ENCODE measurements around the gene SLC12A5.
"Not testable (repeated sequence)": the region's sequence is repeated elsewhere in the genome, so short reads cannot be mapped to it uniquely, and the experiment has no call there.

Gene SLC12A5

DNA sequence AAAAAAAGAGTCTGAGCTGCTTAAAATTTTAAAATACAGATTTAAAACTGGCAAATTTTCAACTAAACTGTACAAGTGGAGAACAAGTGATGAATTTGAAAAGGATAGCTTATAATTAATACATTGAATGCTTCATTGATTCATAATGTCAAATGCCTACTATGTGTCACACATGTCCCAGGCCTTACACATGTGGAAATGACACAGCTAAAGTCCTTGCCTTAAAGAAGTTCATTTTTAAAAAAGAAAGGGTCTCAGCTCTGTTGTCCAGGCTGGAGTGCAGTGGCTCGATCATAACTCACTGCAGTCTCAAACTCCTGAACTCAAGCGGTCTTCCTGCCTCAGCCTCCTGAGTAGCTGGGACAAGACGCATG is 55.8 kb downstream of the SLC12A5 start:
- DNase-seq: no peak

DNA sequence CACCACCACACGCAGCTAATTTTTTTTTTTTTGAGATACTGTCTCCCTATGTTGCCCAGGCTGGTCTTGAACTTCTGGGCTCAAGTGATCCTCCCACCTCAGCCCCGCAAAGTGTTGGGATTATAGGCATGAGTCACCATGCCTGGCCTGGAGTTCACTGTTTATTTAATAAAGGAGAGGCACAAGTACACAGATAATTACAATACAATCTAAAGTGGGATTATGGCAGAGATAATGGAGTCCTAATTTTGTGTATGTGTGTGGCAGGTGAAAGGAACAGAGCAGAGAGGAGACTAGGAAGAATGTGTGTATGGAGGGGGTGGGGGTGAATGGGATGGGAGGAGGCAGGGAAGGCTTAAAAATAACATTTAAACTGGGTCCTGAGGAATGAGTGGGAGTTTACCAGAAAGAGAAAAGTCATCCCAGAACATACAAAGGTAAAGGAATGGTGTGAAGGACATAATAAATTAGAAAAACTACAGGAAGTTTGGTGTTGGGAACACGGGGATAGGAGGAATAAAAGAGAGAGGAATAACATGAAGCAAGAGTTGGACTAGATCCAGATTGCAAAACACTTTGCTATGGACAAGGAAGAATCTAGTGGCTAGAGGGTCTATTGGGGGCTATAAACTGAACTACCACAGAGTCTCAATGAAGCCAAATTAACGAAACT is 56.3 kb downstream of the SLC12A5 start:
- no peak for DNase-seq

- DNase-seq: no peak
Observed at GRCh38 chr20:46087161-46087560, 58.1 kb downstream of the SLC12A5 start.

GRCh38 chr20:46088409-46089166 is 59.6 kb downstream of the SLC12A5 start:
- no peak for DNase-seq

DNA sequence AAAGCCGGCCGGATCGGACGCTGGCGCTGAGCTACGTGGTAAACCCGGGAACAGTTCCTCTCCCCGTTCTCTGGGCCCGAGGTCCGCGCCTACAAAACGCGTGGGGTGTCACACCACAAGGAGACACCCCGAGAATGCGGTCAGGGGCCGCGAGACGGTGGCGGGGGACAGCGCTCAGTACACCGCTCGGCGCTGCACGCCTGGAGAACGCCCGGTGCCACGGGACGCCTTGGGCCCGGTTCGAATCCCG is 60.1 kb downstream of the SLC12A5 start:
- no peak for DNase-seq

DNA sequence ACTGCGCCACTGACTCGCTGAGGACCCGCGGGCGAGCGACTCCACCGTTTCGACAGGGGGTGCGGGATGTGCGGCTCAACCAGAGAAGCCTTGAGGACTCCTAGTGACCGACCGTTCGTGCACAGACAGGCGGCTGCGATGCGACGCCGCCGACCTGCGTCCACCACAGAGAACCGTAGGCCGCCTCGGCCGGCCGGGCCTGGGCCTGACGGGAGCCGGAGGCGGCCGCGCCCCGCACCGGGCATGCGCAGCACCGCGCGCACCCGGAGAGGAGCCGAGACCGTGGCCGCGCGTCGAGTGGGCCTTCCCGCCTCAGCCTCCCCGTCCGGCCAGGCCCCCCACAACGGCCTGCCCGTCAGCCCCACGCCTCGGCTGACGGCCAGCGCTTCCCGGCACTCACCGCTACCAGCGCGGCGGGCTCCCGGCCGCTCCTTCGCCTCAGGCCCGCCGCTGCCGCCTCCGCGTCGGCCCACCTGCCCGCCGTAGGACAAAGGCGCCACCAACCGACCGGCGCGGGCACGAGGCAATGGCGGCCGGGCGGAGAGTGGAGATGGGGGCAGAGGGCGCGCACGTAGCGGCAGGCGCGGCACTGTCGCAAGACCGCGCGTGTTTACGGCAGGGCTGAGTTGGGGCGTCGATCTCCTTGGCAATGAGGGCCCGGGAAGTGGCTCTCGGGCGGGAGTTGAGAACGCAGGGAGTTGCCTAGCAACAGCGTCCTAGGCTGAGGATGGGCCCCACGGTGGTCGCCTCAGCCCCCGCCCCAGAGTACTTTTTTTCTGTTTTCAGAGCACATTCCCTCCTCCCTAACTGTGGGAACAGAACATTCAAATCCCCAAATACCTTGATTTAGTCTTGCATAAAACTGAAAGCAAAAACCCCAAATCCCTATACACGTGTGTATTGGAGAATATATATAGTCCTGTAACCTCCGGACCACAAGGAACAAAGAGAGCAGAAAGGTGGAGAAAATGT is 60.7 kb downstream of the SLC12A5 start, which contains the start of gene NCOA5:
TSS of gene NCOA5 (minus strand) at position 546 of the 972 bp plus-strand sequence. CDS start 10,538 bp downstream, outside the sequence.
- DNase-seq: peak; percentile 75

- DNase-seq: not testable (repeated sequence)
Observed at GRCh38 chr20:46091622-46092535, 62.9 kb downstream of the SLC12A5 start.

DNA sequence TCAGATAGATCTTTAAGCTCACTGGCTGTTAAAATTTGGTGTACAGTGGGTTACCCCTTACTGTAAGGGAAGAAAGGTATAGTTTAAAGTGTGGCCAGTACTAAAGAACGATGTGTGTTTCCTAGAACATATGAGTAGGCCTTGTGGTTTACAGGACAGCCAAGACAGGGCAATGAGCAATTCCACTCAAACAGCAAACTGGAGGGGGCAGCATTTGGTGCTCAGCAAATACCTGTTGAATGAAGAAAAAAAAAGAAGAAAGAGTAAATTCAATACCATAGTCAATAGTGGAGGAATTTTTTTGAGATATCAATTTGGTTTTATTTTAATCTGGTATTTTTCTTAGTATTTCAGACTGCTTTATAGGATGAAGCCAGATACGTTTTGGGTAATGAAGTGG is 64.5 kb downstream of the SLC12A5 start:
- no peak for DNase-seq

DNA sequence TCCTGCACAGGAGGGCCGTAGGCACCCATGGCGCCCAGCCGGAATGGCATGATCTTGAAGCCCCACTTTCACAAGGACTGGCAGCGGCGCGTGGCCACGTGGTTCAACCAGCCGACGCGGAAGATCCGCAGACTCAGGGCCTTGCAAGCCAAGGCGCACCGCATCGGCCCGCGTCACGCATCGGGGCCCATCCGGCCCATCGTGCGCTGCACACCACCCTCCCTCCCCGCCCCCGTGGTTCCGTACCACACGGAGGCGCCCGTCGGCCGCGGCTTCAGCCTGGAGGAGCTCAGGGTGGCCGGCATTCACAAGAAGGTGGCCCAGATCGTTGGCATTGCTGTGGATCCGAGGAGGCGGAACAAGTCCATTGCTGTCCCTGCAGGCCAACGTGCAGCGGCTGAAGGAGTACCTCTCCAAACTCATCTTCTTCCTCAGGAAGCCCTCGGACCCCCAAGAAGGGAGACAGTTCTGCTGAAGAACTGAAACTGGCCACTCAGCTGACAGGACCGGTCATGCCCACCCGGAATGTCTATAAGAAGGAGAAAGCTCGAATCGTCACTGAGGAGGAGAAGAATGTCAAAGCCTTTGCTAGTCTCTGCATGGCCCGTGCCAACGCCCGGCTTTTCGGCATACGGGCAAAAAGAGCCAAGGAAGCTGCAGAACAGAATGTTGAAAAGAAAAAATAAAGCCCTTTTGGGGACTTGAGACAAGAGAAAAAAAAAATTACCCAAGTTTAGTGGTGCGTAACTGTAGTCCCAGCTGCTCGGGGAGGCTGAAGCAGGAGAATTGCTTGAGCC is 70.7 kb downstream of the SLC12A5 start:
- no peak for DNase-seq

GRCh38 chr20:46100444-46100843 is 71.4 kb downstream of the SLC12A5 start:
- DNase-seq: not testable (repeated sequence)

DNA sequence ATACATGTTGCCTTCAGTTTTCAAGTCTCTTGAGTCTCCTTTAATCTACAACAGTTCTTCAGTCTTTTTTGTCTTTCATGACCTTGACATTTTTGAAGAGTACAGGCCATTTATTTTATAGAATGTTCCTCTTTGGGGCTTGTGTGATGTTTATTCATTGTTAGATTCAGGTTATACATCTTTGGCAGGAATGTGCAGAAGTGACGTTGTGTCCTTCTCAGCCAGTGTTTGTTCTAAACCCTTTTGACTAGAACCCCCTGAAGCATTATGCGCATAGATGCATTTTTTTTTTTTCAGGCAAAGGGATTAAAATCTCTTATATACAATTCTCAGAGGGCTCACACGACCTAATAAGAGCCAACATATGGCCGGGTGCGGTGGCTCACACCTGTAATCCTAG is 72.0 kb downstream of the SLC12A5 start:
- no peak for DNase-seq

DNA sequence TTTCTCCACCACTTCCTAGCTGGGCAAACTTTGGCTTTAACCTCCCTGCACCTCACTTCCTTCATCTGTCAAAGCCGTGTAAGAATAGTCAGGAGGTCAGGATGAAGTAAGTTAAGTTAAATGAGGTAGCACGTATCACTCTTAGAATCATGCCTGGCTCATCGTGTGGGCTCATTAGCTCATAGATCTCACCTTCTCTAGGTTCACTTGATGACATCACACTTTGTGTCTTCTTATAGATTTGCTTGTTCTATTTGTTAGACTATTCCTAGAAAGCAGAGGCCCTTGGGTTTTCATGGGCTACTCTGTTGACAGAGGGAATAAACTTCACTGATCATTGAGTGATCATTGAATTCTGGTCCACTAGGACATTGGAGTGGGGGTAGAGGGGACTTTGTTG is 72.9 kb downstream of the SLC12A5 start:
- no peak for DNase-seq

- no peak for DNase-seq
Observed at GRCh38 chr20:46102940-46103339, 73.9 kb downstream of the SLC12A5 start.

DNA sequence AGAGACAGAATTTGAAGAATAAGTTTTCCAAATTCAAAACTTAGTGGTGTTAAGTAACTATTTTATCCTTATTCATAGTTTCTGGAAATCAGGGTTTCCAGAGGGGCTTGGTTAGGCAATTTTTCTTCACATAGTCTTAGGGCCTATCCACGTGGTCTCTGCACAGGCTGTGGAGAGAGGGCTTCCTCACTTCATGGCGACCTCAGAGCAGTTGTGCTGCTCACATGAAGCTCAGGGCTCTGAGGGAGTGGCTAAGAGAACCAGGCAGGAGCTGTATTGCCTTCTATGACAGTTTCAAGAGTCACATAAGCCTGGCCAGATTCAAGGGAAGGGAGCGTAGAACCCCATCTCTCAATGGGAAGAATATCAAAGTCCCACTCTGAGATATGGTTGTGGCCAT is 75.2 kb downstream of the SLC12A5 start:
- DNase-seq: no peak

GRCh38 chr20:46107061-46107460 is 78.0 kb downstream of the SLC12A5 start:
- DNase-seq: no peak

- DNase-seq: no peak
Observed at GRCh38 chr20:46108435-46108841, 79.4 kb downstream of the SLC12A5 start.

- DNase-seq: no peak
Observed at GRCh38 chr20:46108976-46109375, 80.0 kb downstream of the SLC12A5 start.

Data from DMS79 (cell line).